Adrenal gland (tissue), 12 donors: Measurements from ENCODE around the gene VGLL1. TPM values are rescaled to one million over a fixed set of nuclear protein-coding genes. Genes with fewer than 3 reads are reported as not detected.

ENCODE experiments used
- DNase-seq, 7 donors: peaks; one replicate each; pipeline ENCODE4 v3.0.0-alpha.2; 2019 to 2020
- H3K27ac ChIP-seq, 5 donors: fragments of 200-600 bp; sonication (generic) in 4 of 5; 1 replicate in 3 of 5; 2 replicates in 2 of 5; pipeline versions ENCODE4 v1.5.1 to v1.8.0; 2016 to 2020; ENCODE audit warnings: mild to moderate bottlenecking in 1 of 5
- H3K27me3 ChIP-seq: fragments of 200-600 bp; 2 replicates; pipeline ENCODE4 v1.8.0; 2021
- H3K36me3 ChIP-seq, 2 donors: fragments of 200-600 bp; replicated peaks in 1 of 2; 1 replicate in 1 of 2; 2 replicates in 1 of 2; pipeline versions ENCODE4 v1.5.1 to v1.8.0; 2018 to 2022
- H3K4me1 ChIP-seq, 2 donors: fragments of 200-600 bp; replicated peaks in 1 of 2; 1 replicate in 1 of 2; 2 replicates in 1 of 2; pipeline versions ENCODE4 v1.5.1 to v1.8.0; 2018 to 2021
- H3K4me3 ChIP-seq, 4 donors: fragments of 200-600 bp; sonication (generic) in 3 of 4; one replicate each; pipeline ENCODE4 v1.5.1; 2016 to 2018
- H3K9me3 ChIP-seq, 3 donors: fragments of 200-600 bp; sonication (generic) in 1 of 3; replicated peaks in 1 of 3; 1 replicate in 2 of 3; 2 replicates in 1 of 3; pipeline versions ENCODE4 v1.5.1 to v1.8.0; 2016 to 2021
- CTCF ChIP-seq, 6 experiments: fragments of 450-650 bp in 4 of 6; fragments of 200-600 bp in 2 of 6; sonication (generic) in 1 of 6; IDR thresholded peaks; 1 replicate in 5 of 6; 2 replicates in 1 of 6; pipeline versions ENCODE4 v1.5.1 to v1.8.0; 2016 to 2021; ENCODE audit warnings: antibody characterized with exemption in 6 of 6, mild to moderate bottlenecking in 2 of 6, moderate library complexity in 1 of 6
- POLR2A ChIP-seq, 2 donors: fragments of 450-650 bp; IDR thresholded peaks; one replicate each; pipeline ENCODE4 v1.6.1; 2017; ENCODE audit warnings: antibody characterized with exemption in 2 of 2, mild to moderate bottlenecking in 2 of 2, moderate library complexity in 1 of 2
- WGBS, 4 donors: extraction: QIAGEN DNeasy Blood & Tissue Kit in 2 of 4; methylation state at CpG; one replicate each; pipeline versions ENCODE4 v1.1.5 to v1.1.7; 2013 to 2017; 5-methylcytosine and 5-hydroxymethylcytosine counted together
- intact Hi-C, 2 donors: fragments of 100-400 bp; cut with DNase I; formaldehyde crosslinking; loops; one replicate each; pipeline versions ENCODE4 v1.14.1 to v1.15.0; 2022 to 2023
- polyA plus RNA-seq, 3 donors: library from polyadenylated mRNA; stranded (reverse); fragments of 200-250 nt in 2 of 3; fragments of 350-450 nt in 1 of 3; fragmentation: Illumina TruSeq in 1 of 3; extraction: RNeasy Lipid Tissue Mini Kit (QIAGEN cat#74804) in 1 of 3; gene quantifications; one replicate each; pipeline ENCODE4 v1.2.3, GENCODE V29; 2013 to 2014
- total RNA-seq, 9 donors: library from RNA; depleted of rRNA in 4 of 9; stranded (reverse); fragments of >200 nt in 4 of 9; fragments of 120-200 nt in 1 of 9; fragmentation: NEBNext Ultra II Directional in 1 of 9; extraction: Animal tissue kit (Norgen Biotek cat#: 25700) in 1 of 9; gene quantifications; one replicate each; pipeline versions ENCODE4 v1.1.0 to v1.2.4, GENCODE V29; 2013 to 2023
- donor health status: healthy with polysubstance abuse.
- donor health status: Bipolar disorder and iron deficiency.
- donor health status: DM: yes; HTN: yes; CAD: no.
- donor health status: DM: no; HTN: no; CAD: no.
- donor health status: DM: no; HTN: no; CAD: no.
- donor health status: DM: yes; HTN: yes; CAD: no.

VGLL1 gene
- total and polyA plus RNA-seq, 12 donors = not detected

GRCh38 chrX:136493011-136493410 lies 39.0 kb upstream of the VGLL1 start:
- no peak for DNase-seq
- intact Hi-C loops = no loop called here
- Histone ChIP-seq H3K27ac (no peak overlapping the region), H3K4me3 (no peak overlapping the region), H3K4me1 (peaks cover 0 to 5% of the 10 kb centered on the region in 2 donors), H3K36me3 (no peaks in the 10 kb centered on the region), H3K9me3 (no peaks in the 10 kb centered on the region), H3K27me3 (peaks cover 31% of the 10 kb centered on the region)
- WGBS, 4 donors = 0 to 29% (median 15%) methylated on average over 1 of the region's 1 CpG
- no peak for TF ChIP-seq CTCF (IDR thresholded peaks at IDR 0.05)

- TF ChIP-seq CTCF (IDR thresholded peaks at IDR 0.05) = no peak
- no peak for TF ChIP-seq POLR2A (IDR thresholded peaks at IDR 0.05)
- WGBS, 4 donors = 59 to 75% (median 68%) methylated on average over 4 of the region's 4 CpGs
- Histone ChIP-seq H3K4me1 (peaks cover 0 to 5% of the 10 kb centered on the region in 2 donors), H3K36me3 (no peaks in the 10 kb centered on the region), H3K9me3 (no peaks in the 10 kb centered on the region), H3K4me3 (no peak overlapping the region), H3K27me3 (peaks cover 17% of the 10 kb centered on the region), H3K27ac (no peak overlapping the region)
- intact Hi-C loops = no loop called here
- no peak for DNase-seq
Measured at GRCh38 chrX:136495043-136495442, 37.0 kb upstream of the VGLL1 start.

- H3K9me3 ChIP-seq = no peaks in the 10 kb centered on the region
- H3K36me3 ChIP-seq = peaks cover 0 to 2% of the 10 kb centered on the region in 2 donors
- WGBS, 4 donors = 1 to 40% (median 24%) methylated on average over 7 to 13 of the region's 13 CpGs
- DNase-seq = no peak
- peak in 1 of 2 donors; percentile 31 for TF ChIP-seq POLR2A (IDR thresholded peaks at IDR 0.05)
- no peak for TF ChIP-seq CTCF (IDR thresholded peaks at IDR 0.05)
- peak overlapping the region in 3 of 4 donors; percentile 35 to 59 (median 40) for H3K4me3 ChIP-seq
- H3K27ac ChIP-seq = peak overlapping the region; percentile 76 to 98 (median 92)
- intact Hi-C loops = no loop called here
- H3K4me1 ChIP-seq = peaks cover 0 to 5% of the 10 kb centered on the region in 2 donors
- peaks cover 10% of the 10 kb centered on the region for H3K27me3 ChIP-seq
Measured at GRCh38 chrX:136496186-136496763, 35.7 kb upstream of the VGLL1 start.

GRCh38 chrX:136496764-136497555 lies 35.1 kb upstream of the VGLL1 start:
- H3K36me3 ChIP-seq = peaks cover 0 to 6% of the 10 kb centered on the region in 2 donors
- WGBS, 4 donors = 0 to 50% (median 18%) methylated on average over 18 to 110 of the region's 111 CpGs
- H3K4me3 ChIP-seq = peak overlapping the region in 3 of 4 donors; percentile 35 to 59 (median 40)
- H3K4me1 ChIP-seq = peaks cover 0 to 5% of the 10 kb centered on the region in 2 donors
- H3K27me3 ChIP-seq = peaks cover 3% of the 10 kb centered on the region
- DNase-seq = peak; percentile 82 to 94 (median 88)
- TF ChIP-seq CTCF (IDR thresholded peaks at IDR 0.05) = no peak
- TF ChIP-seq POLR2A (IDR thresholded peaks at IDR 0.05) = peak; percentile 6 to 35
- H3K9me3 ChIP-seq = no peaks in the 10 kb centered on the region
- intact Hi-C loops = no loop called here
- peak overlapping the region; percentile 76 to 98 (median 92) for H3K27ac ChIP-seq
